Activated CD8-positive, alpha-beta T cell treated with anti-CD3 and anti-CD28 coated beads for 36 hours (primary cell): ENCODE measurements around the gene STK38L. TPM values are rescaled to one million over a fixed set of nuclear protein-coding genes. Genes with fewer than 3 reads are reported as not detected.

Source experiments
- ATAC-seq: fragments of 200-7000 bp; cut with Tn5 transposase; one replicate; pipeline ENCODE4 v1.10.0; 2021; ENCODE audit warnings: mild to moderate bottlenecking, moderate library complexity
- CTCF ChIA-PET: fragments of 350-600 bp; sonication (Branson Sonifier 250); formaldehyde crosslinking; loops from one replicate; lab custom pipeline; 2021; ENCODE audit warnings: antibody characterized with exemption; lab: Charles Lee
- POLR2A ChIA-PET: fragments of 350-600 bp; sonication (Branson Sonifier 250); formaldehyde crosslinking; loops from one replicate; lab custom pipeline; 2021; ENCODE audit warnings: antibody characterized with exemption; lab: Charles Lee
- DNase-seq: peaks from one replicate; pipeline ENCODE4 v3.0.0-alpha.2; 2020
- H3K27ac Mint-ChIP-seq: one replicate; pipeline ENCODE4 v1.8.0; 2021; ENCODE audit warnings: mild to moderate bottlenecking, mixed read lengths
- H3K27me3 Mint-ChIP-seq: one replicate; pipeline ENCODE4 v1.8.0; 2021; ENCODE audit warnings: mixed read lengths
- H3K36me3 Mint-ChIP-seq: one replicate; pipeline ENCODE4 v1.8.0; 2021; ENCODE audit warnings: low read depth, mixed read lengths
- H3K4me1 Mint-ChIP-seq: one replicate; pipeline ENCODE4 v1.8.0; 2021; ENCODE audit warnings: low read depth, mixed read lengths
- H3K4me3 Mint-ChIP-seq: one replicate; pipeline ENCODE4 v1.8.0; 2021; ENCODE audit warnings: mild to moderate bottlenecking, moderate library complexity, mixed read lengths
- H3K9me3 Mint-ChIP-seq: one replicate; pipeline ENCODE4 v1.8.0; 2021; ENCODE audit warnings: mixed read lengths
- CTCF ChIP-seq: fragments of 200-600 bp; IDR thresholded peaks from one replicate; pipeline ENCODE4 v1.8.0; 2022; ENCODE audit warnings: antibody characterized with exemption, mild to moderate bottlenecking
- intact Hi-C: fragments of 100-400 bp; cut with micrococcal nuclease; formaldehyde crosslinking; loops from one replicate; pipeline ENCODE4 v1.10.0; 2022
- total RNA-seq, 2 experiments: library from RNA; stranded (reverse); gene quantifications; one replicate each; pipeline ENCODE4 v1.2.3, GENCODE V29; 2021

The STK38L gene
- total RNA-seq, 2 experiments from 2014 or later, result 23.5 to 27.6 TPM

- ATAC-seq, result no peak
- Mint-ChIP-seq H3K4me1 (peaks cover 20% of the 10 kb centered on the region), H3K36me3 (no peaks in the 10 kb centered on the region), H3K4me3 (no peak overlapping the region), H3K27ac (no peak overlapping the region), H3K27me3 (no peaks in the 10 kb centered on the region), H3K9me3 (peaks cover 12% of the 10 kb centered on the region)
- POLR2A ChIA-PET, result interaction anchor here (0.7 to 1.2 kb wide), 2 partner anchors 29 to 60 kb away, joined by 3 to 4 read pairs; no protein-coding TSS in a partner anchor
- no peak for DNase-seq
- intact Hi-C loops, result no loop called here
- TF ChIP-seq CTCF, result no peak
- CTCF ChIA-PET, result no interaction called here
Observed at GRCh38 chr12:27209257-27209910, 34.7 kb upstream of the STK38L start.

- Mint-ChIP-seq H3K9me3 (peaks cover 12% of the 10 kb centered on the region), H3K27me3 (no peaks in the 10 kb centered on the region), H3K27ac (no peak overlapping the region), H3K36me3 (no peaks in the 10 kb centered on the region), H3K4me1 (peaks cover 20% of the 10 kb centered on the region), H3K4me3 (no peak overlapping the region)
- no peak for TF ChIP-seq CTCF
- no peak for DNase-seq
- POLR2A ChIA-PET, result interaction anchor here (0.7 kb wide), 1 partner anchor 61 kb away, joined by 3 read pairs; no protein-coding TSS in a partner anchor
- ATAC-seq, result no peak
- CTCF ChIA-PET, result no interaction called here
- intact Hi-C loops, result no loop called here
Observed at GRCh38 chr12:27210187-27210586, 33.9 kb upstream of the STK38L start.

- Mint-ChIP-seq H3K27ac (no peak overlapping the region), H3K36me3 (no peaks in the 10 kb centered on the region), H3K4me3 (no peak overlapping the region), H3K27me3 (no peaks in the 10 kb centered on the region), H3K9me3 (peaks cover 12% of the 10 kb centered on the region), H3K4me1 (peaks cover 13% of the 10 kb centered on the region)
- TF ChIP-seq CTCF, result no peak
- ChIA-PET CTCF (no interaction called here), POLR2A (interaction anchor here (0.7 to 0.9 kb wide), 2 partner anchors 12 to 27 kb away, joined by 3 read pairs; no protein-coding TSS in a partner anchor)
- DNase-seq, result no peak
- no peak for ATAC-seq
- intact Hi-C loops, result no loop called here
Observed at GRCh38 chr12:27212861-27213260, 31.2 kb upstream of the STK38L start.

GRCh38 chr12:27213304-27213703, 30.8 kb upstream of the STK38L start:
- ATAC-seq (no peak), DNase-seq (no peak)
- Mint-ChIP-seq H3K9me3 (peaks cover 12% of the 10 kb centered on the region), H3K27me3 (no peaks in the 10 kb centered on the region), H3K4me3 (no peak overlapping the region), H3K27ac (no peak overlapping the region), H3K4me1 (peaks cover 9% of the 10 kb centered on the region), H3K36me3 (no peaks in the 10 kb centered on the region)
- CTCF ChIA-PET, result no interaction called here
- intact Hi-C loops, result no loop called here
- POLR2A ChIA-PET, result interaction anchor here (0.9 kb wide), 1 partner anchor 13 kb away, joined by 3 read pairs; no protein-coding TSS in a partner anchor
- no peak for TF ChIP-seq CTCF
